K562 (cell line): ENCODE measurements around the gene POLR2A. TPM values are rescaled to one million over a fixed set of nuclear protein-coding genes. Genes with fewer than 3 reads are reported as not detected.

Experiments
- ATF1 ChIP-seq, 2 experiments: fragments of 450-650 bp in 1 of 2; IDR thresholded peaks; 2 replicates each; pipeline ENCODE4 v1.6.1; 2016; ENCODE audit warnings: missing compliant biosample characterization in 1 of 2, missing genetic modification characterization in 1 of 2
- CREM ChIP-seq: IDR thresholded peaks from 2 replicates; pipeline ENCODE4 v1.6.1; 2014; ENCODE audit warnings: antibody characterized with exemption, low read depth
- GATAD2B ChIP-seq: fragments of 450-650 bp; IDR thresholded peaks from 2 replicates; pipeline ENCODE4 v1.6.1; 2017; ENCODE audit warnings: mild to moderate bottlenecking, borderline replicate concordance
- MAZ ChIP-seq, 2 experiments: fragments of 450-650 bp in 1 of 2; sonication (generic) in 1 of 2; formaldehyde crosslinking; IDR thresholded peaks in 1 of 2; conservative IDR thresholded peaks in 1 of 2; 2 replicates each; pipeline versions ENCODE4 v1.4.0 to v1.5.0; 2020; ENCODE audit warnings: mild to moderate bottlenecking in 1 of 2, missing genetic modification reagents in 1 of 2
- NFE2 ChIP-seq: IDR thresholded peaks from 2 replicates; pipeline ENCODE4 v1.6.1; 2014; ENCODE audit warnings: antibody characterized with exemption, low read depth
- NRF1 ChIP-seq, 2 experiments: fragments of 450-650 bp; IDR thresholded peaks in 1 of 2; conservative IDR thresholded peaks in 1 of 2; 2 replicates each; pipeline ENCODE4 v1.6.1; 2014; ENCODE audit warnings: mild to moderate bottlenecking in 2 of 2
- UBTF ChIP-seq, 2 experiments: IDR thresholded peaks; 2 replicates each; pipeline ENCODE4 v1.6.1; 2012; ENCODE audit warnings: improper control_type of control experiment in 2 of 2, low read depth in 2 of 2, low read length in 2 of 2, borderline replicate concordance in 1 of 2
- USF1 ChIP-seq: sonication (generic); formaldehyde crosslinking; IDR thresholded peaks from 2 replicates; pipeline ENCODE4 v1.9.0; 2022; ENCODE audit warnings: mild to moderate bottlenecking, missing genetic modification reagents
- ZBTB1 ChIP-seq: sonication (generic); formaldehyde crosslinking; IDR thresholded peaks from 2 replicates; pipeline ENCODE4 v1.8.1; 2023; ENCODE audit warnings: missing genetic modification reagents, low read depth, mild to moderate bottlenecking, borderline replicate concordance
- ZBTB7A ChIP-seq: IDR thresholded peaks from 2 replicates; pipeline ENCODE4 v1.6.1; 2011; ENCODE audit warnings: low read depth, mild to moderate bottlenecking, low read length, moderate library complexity, borderline replicate concordance; ENCODE audit not compliant: control insufficient read depth
- ZKSCAN1 ChIP-seq: fragments of 150-350 bp; IDR thresholded peaks from 2 replicates; pipeline ENCODE4 v1.6.1; 2016; ENCODE audit warnings: low read depth, low read length
- ZNF785 ChIP-seq: fragments of 250-450 bp; sonication (Bioruptor Pico); IDR thresholded peaks from 2 replicates; pipeline ENCODE4 v1.4.0; 2020; ENCODE audit warnings: mild to moderate bottlenecking
- polyA plus RNA-seq, 8 experiments: library from polyadenylated mRNA; depleted of rRNA in 4 of 8; stranded (reverse) in 5 of 8; unstranded in 3 of 8; fragments of >200 nt; fragmentation: Nextera tagmentation in 2 of 8; fragmentation: Illumina TruSeq in 1 of 8; extraction: Ambion mirVana in 2 of 8; extraction: Trizol in 1 of 8; gene quantifications; 2 replicates each; pipeline versions ENCODE4 v1.2.1 to v1.2.3, GENCODE V29; 2011 to 2014; ENCODE audit warnings: inconsistent platforms in 1 of 8, missing spikeins in 1 of 8
- total RNA-seq, 7 experiments: library from RNA; depleted of rRNA in 6 of 7; stranded (reverse); fragments of >200 nt in 6 of 7; fragmentation: Illumina TruSeq in 2 of 7; extraction: Trizol in 2 of 7; gene quantifications; 2 replicates each; pipeline versions ENCODE4 v1.2.1 to v1.2.3, GENCODE V29; 2011 to 2021; ENCODE audit warnings: low replicate concordance in 1 of 7
- TF ChIP-seq, protein P1 (sequence below): sonication (generic); formaldehyde crosslinking; IDR thresholded peaks from 2 replicates; pipeline ENCODE4 v1.4.0; 2020; ENCODE audit warnings: mild to moderate bottlenecking, missing genetic modification reagents
- TF ChIP-seq, protein P2 (sequence below): fragments of 450-650 bp; IDR thresholded peaks from 2 replicates; pipeline ENCODE4 v1.6.1; 2017; ENCODE audit warnings: antibody characterized with exemption, mild to moderate bottlenecking

The POLR2A gene
- total and polyA plus RNA-seq, 9 of the 15 experiments (the other 6 are each of a cell fraction or from before 2014, with no cell fraction given): 1.3 to 109 (median 12.4) TPM

GRCh38 chr17:7435676-7436555 lies 48.2 kb upstream of the POLR2A start (continued):
- TF ChIP-seq, protein P1, sequence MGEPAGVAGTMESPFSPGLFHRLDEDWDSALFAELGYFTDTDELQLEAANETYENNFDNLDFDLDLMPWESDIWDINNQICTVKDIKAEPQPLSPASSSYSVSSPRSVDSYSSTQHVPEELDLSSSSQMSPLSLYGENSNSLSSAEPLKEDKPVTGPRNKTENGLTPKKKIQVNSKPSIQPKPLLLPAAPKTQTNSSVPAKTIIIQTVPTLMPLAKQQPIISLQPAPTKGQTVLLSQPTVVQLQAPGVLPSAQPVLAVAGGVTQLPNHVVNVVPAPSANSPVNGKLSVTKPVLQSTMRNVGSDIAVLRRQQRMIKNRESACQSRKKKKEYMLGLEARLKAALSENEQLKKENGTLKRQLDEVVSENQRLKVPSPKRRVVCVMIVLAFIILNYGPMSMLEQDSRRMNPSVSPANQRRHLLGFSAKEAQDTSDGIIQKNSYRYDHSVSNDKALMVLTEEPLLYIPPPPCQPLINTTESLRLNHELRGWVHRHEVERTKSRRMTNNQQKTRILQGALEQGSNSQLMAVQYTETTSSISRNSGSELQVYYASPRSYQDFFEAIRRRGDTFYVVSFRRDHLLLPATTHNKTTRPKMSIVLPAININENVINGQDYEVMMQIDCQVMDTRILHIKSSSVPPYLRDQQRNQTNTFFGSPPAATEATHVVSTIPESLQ (CRISPR knock-in tag): 0 out of 2 replicates have a peak, but pooled peaks have one; percentile 58
- TF ChIP-seq NFE2 (no peak), NRF1 (conservative IDR thresholded peaks at IDR 0.05 in 1 of 2, IDR thresholded peaks at IDR 0.05 in 1 of 2) (peak; percentile 39 to 54; a peak in 3 of 4 replicates), ZBTB7A (peak; percentile 89), ZKSCAN1 (0 out of 2 replicates have a peak, but pooled peaks have one; percentile 13), ZNF785 (no peak), USF1 (CRISPR knock-in tag) (no peak), UBTF (IDR thresholded peaks at IDR 0.05; ENCODE audit: borderline replicate concordance in 1 of 2, low read depth in 2 of 2, low read length in 2 of 2) (0 out of 4 replicates have a peak, but pooled peaks of 1 of the 2 experiments have one; percentile 68), CREM (peak; percentile 17; the same call in 1 of the 2 replicates), GATAD2B (peak; percentile 37; the same call in 1 of the 2 replicates), ZBTB1 (CRISPR knock-in tag) (peak; percentile 35; the same call in 1 of the 2 replicates), MAZ (CRISPR knock-in tag; conservative IDR thresholded peaks at IDR 0.05 in 1 of 2, IDR thresholded peaks at IDR 0.05 in 1 of 2) (peak in 1 of 2 experiments; percentile 50; a peak in 1 of 4 replicates), ATF1 (CRISPR knock-in tag; IDR thresholded peaks at IDR 0.05) (no peak), ATF1 (tag; IDR thresholded peaks at IDR 0.05) (0 out of 2 replicates have a peak, but pooled peaks have one; percentile 2)
- TF ChIP-seq, protein P2, sequence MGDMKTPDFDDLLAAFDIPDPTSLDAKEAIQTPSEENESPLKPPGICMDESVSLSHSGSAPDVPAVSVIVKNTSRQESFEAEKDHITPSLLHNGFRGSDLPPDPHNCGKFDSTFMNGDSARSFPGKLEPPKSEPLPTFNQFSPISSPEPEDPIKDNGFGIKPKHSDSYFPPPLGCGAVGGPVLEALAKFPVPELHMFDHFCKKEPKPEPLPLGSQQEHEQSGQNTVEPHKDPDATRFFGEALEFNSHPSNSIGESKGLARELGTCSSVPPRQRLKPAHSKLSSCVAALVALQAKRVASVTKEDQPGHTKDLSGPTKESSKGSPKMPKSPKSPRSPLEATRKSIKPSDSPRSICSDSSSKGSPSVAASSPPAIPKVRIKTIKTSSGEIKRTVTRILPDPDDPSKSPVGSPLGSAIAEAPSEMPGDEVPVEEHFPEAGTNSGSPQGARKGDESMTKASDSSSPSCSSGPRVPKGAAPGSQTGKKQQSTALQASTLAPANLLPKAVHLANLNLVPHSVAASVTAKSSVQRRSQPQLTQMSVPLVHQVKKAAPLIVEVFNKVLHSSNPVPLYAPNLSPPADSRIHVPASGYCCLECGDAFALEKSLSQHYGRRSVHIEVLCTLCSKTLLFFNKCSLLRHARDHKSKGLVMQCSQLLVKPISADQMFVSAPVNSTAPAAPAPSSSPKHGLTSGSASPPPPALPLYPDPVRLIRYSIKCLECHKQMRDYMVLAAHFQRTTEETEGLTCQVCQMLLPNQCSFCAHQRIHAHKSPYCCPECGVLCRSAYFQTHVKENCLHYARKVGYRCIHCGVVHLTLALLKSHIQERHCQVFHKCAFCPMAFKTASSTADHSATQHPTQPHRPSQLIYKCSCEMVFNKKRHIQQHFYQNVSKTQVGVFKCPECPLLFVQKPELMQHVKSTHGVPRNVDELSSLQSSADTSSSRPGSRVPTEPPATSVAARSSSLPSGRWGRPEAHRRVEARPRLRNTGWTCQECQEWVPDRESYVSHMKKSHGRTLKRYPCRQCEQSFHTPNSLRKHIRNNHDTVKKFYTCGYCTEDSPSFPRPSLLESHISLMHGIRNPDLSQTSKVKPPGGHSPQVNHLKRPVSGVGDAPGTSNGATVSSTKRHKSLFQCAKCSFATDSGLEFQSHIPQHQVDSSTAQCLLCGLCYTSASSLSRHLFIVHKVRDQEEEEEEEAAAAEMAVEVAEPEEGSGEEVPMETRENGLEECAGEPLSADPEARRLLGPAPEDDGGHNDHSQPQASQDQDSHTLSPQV: no peak
